GM21515 (cell line): Measurements from ENCODE around the gene GSTM3.
A peak's percentile ranks its signal among the peaks of the same experiment; 100 is the strongest.
"Not testable (repeated sequence)": the region's sequence is repeated elsewhere in the genome, so short reads cannot be mapped to it uniquely, and the experiment has no call there.

ENCODE experiments used
- ATAC-seq: cut with Tn5 transposase; IDR thresholded peaks from one replicate; pipeline ENCODE4 v1.9.1; 2021; ENCODE audit not compliant: unreplicated experiment

GSTM3 gene

DNA sequence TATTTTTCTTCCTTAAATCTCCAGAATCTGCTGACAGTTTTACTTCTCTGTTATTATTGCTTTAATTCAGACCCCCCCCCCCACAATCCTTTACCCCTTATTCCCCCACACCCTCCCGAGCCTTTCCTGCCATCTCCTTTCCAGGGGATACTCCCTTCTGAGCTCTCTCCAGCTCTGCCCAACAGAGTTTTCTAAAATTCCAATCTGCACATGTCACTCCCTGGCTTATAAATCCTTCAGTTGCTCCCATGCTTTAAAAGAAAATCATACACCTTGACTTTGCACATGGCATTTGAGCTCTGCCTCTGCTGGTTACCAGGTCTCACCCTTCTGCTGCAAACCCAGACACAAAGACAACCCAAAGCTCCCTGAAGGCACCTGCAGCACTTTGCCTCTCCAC is 34.6 kb upstream of the GSTM3 start:
- ATAC-seq: no peak

DNA sequence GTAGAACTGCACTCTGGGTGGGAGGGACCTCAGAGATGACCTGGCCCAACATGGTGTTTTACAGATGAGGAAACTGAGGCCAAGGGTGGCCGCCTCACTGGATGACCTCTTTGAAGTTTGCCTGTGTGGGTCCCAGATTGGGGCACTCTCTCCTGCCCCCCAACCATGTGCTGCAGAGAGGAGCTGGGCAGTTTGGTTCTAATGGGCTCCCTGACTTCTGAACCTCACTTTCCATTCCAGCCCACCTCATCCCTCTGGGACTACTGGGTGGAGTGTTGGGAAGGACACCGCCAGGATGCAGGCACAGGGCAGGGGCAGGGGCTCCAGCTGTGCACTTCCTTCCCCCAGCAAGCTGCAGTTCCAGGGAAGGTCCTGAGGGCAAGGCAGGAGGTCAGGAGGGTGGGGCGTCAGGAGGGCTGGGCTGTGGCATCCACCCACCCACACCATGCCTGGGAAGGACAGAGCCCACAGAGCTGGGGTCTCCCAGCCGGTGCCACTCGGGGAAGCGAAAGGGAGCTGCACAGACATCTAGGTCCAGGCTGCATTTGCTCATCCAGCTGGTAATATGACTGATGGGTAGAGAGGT is 33.2 kb upstream of the GSTM3 start:
- no peak for ATAC-seq

DNA sequence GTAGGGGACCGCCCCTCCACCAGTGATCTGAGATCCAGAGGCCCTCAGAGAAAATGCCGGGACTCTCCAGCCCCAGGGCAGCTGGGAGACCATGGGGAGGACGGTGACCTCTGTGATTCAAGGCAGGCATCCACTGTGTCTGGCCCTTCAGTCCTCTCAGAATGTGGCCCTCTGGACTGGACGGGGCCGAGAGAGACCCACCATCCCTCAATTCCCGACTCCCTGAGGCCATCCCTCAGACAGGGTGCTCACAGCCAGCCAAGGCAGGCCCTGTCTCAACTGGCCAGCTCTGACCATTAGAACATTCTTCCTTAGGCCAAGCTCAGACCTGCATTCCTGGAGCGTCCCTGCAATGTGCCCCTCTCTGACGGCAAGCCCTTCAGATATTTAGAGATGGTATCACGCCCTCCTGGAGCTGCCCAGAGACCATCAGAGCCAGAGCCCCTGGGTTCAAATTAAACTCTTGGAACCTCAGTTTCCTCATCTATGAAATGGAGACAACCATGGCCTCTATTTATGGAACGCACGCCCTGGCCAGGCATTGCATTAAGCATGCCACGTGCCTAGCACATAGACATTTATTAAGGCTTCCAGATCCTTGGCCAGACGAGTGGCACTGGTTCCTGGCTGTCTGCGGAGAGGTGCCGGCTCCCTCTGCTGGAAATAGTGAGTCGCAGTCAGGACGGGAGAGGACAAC is 32.5 kb upstream of the GSTM3 start:
- ATAC-seq: peak; percentile 77

DNA sequence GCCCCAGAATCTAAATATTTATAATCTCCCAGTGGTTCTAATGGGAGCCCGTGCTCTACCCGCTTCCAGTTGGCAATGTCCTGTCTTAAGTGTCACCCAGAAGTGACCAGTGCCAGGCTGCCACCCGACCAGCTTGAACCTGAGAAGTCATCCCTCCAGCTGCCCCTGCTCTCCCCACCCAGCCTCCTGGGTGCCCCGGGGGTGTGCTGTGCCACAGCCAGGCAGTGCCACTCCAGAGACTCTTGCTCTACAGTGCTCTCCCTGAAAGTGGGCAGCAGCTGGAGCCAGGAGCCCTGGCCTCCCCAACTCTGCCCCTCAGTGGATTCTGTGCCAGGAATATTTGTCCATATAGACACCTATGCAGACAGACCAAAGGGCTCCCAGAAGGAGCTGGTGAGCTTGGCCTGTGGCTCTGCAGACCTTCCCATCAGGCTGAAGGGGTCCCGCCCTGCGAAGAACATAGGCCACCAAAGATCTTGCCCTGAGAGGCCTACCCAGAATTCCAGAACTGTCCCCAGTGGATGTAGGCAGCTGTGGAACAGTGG is 31.9 kb upstream of the GSTM3 start:
- no peak for ATAC-seq

DNA sequence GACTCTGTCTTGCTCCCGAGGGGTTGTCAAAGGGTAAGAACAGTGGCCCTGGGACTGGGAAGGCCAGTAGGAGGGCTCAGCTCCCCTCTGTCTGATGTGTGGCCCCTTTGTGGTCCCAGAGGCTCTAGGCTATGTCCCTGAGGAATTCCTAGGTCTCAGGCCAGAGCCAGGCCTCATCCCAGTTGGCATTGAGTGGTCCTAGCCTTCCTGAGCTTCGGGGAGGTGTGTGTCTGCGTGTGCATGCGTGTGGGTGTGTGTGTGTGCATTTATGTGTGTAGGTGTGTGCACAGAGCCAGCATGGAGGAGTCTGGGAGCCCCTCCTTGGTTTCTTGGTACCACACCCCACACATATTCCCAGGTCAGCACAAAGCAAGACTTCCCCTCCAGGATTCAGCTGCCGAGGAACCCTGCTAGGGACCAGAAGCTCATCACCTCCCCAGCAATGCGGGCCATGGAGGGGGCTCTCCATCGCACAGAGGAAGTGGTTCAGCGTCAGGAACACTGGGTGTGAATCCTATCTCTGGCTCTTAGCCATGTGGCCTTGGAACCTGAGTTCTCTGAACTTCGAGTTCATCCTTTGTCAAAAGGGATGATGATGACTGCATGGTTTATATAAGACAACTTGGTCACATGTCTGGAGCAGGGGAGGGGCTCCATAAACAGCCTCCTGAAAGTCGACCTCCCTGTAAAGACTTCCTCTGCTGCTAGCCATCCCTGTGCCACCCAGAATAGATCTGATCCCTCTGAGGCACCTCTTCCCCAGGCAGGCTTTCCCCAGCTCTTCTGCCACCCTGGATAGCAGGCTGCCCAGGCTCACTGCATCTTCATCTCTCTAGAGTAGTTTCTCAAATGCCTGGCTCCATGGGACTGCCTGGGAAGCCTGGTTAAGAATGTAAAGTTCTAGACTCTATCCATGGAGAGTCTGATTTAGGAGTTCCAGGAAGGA is 31.1 kb upstream of the GSTM3 start:
- no peak for ATAC-seq

DNA sequence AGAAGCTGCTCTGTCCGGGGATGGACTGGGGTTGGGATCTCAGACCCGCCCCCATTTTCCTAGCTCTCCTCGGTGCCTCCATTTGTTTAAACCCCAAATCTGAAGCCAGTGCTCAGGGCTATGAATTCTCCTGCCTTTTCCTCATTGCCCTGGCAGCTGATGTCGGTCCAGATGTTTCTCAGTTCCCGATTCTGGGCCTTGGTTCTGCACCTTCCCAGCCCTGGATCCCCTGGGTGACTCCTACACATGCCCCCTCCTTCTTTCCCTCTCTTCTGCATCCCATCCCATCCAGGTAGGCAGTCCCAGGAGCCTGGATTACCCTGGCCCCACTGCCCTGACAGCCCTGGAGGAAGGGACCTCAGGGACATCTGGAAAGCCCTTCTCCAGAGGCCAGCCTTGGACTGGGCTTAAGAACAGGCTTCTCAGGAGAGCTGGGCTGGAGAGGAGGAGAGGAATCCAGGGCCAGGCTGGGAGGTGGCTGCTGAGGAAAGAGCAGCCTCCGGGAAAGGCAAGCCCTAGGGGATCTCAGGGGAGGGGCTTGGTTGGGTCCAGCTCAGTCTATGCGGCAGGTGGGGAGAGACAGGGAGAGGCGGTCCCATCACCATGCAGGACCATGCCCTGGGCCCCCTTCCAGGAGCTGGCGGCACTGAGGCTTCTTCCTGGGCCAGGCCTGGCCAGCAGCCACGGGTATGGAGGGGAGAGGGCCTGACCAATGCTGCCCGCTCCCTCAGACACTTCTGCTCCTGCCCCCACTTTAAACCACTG is 29.7 kb upstream of the GSTM3 start:
- no peak for ATAC-seq

DNA sequence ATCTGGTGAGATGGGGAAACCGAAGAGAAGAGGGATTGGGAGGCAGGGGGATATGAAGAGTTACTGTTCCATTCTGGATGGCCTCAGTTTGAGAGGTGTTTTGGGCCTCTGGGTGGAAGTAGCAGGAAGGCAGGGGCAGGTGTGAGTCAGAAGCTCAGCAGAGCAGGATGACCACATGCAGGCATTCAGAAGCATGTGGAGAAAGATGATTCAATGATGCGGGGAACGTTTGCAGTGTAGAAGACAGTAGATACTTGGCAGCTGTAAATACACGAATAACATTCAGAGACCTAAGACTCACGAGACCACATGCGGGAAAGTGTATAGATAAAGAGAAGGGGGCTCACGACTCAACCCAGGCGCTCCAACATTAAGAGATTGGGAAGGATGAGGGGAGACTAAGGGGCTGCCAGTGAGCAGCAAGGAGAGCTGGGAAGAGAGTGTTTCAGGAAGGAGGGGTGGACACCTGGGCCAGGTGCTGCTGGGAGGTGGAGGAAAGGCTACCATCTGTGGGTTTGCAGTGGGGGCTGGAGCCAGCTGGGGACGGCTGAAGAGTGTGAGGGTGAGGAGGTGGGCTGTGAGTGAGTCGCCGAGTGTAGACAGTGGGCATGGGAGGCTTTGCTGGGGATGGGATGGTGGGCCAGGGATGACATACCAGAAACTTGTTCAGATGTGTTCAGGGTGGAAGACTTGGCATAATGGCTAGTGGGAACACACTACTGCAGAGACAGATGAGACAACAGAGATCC is 28.7 kb upstream of the GSTM3 start:
- ATAC-seq: no peak

DNA sequence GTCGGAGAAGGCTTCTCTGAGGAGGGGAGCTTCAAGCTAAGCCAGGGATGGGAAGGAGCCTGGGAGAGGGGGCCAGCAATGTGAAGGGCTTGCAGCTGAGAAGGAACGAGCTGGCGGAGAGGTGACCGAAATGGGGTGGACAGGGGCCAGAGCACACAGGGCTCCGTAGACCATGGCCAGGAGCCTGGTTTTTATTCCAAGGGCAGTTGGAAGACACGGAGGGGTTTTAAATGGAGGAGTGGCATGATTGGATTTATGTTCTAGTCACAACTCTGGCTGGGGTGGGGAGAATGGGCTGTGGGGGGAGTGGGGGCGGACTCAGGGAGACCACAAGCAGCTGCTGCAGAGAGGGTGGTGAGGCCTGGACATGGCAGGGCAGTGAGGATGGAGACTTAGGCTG is 28.0 kb upstream of the GSTM3 start:
- ATAC-seq: no peak

DNA sequence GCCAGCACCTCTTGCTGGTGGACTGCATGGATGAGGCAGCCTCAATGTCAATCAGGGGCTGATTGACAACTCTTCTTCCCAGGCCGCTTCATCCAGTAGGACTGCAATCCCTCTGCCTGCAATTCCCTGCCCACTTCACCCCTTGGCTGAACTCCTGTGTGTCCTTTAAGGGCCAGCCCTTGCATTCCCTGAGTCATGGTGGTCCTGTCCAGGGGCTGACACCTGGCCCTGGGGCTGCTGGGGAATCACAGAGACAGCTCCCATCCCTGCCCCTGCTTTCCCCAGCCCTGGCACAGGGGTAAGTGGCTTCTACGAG is 27.5 kb upstream of the GSTM3 start:
- ATAC-seq: no peak

DNA sequence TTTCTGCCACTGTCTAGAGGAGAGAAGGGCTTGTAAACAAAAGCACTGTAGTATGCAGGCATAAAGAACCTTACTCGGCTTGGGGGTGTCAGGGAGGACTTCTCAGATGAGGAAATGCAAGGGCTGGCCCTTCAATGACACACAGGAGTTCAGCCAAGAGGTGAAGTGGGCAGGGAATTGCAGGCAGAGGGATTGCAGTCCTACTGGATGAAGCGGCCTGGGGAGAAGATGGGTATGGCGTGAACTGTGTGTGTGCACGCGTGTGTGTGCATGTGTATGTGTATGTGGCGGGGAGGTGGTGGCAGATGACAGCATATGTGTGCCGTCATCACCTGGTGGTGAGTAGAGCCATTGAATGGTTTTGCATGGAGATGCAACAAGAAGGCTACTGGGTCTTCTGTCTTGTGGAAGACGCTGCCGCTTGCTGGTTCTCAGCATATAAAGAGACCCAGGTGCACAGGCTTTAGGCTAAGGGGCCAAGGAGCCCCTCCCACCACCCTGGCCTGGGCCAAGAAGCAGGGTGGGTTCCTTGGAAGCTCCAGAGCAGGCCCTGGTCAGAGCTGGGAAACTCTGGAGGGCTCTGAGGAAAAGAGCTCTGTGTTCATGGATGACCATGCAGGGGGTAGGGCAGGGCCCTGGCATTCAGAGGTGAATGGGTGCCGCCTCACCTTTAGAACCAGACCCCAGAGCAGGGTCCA is 26.9 kb upstream of the GSTM3 start:
- ATAC-seq: no peak

DNA sequence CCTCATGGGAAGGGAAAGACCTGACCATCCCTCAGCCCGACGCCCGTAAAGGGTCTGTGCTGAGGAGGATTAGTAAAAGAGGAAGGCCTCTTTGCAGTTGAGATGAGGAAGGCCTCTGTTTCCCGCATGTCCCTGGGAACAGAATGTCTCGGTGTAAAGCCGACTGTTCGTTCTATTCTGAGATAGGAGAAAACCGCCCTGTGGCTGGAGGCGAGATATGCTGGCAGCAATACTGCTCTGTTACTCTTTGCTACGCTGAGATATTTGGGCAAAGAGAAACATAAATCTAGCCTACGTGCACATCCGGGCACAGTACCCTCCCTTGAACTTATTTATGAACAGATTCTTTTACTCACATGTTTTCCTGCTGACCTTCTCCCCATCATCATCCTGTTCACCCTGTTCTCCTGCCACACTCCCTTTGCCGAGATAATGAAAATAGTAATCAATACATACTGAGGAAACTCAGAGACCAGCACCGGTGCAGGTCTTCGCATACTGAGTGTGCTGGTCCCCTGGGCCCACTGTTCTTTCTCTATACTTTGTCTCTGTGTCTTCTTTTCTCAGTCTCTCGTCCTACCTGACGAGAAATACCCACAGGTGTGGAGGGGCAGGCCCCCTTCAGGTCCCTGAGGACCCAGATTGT is 26.3 kb upstream of the GSTM3 start:
- not testable (repeated sequence) for ATAC-seq

DNA sequence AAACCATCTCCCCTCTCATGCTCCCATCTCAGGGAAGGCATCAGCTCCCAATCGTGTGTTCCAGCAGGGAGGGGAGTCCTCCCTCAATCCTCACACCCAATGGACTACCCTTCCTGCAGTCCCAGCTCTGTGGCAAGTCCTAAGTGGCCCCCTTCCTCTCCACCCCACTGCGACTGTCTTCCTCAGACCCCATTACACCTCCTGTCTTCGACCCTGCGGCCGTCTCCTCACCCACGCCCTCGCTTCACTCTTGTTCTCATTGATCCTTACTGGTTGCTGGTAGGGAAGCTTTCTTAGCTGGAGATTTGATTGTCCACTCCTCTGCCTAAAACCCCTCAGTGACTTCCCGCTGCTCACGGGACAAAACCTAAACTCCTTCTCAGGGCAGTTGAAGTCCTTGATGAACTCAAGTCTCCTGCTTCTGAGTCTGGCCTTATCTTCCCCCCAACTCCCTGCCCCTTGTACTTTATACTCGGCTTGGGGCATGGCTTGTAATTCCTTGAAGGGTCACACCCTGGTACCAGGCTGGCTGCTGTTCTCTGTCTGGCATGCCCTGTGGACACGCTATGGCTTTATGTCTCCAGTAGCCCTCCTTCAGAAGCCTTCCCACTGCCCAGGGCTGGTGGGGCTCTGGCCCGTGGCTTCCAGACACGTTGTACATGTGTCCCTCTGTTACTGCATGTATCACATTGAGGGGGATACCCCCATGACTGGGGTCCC is 25.2 kb upstream of the GSTM3 start:
- ATAC-seq: no peak

DNA sequence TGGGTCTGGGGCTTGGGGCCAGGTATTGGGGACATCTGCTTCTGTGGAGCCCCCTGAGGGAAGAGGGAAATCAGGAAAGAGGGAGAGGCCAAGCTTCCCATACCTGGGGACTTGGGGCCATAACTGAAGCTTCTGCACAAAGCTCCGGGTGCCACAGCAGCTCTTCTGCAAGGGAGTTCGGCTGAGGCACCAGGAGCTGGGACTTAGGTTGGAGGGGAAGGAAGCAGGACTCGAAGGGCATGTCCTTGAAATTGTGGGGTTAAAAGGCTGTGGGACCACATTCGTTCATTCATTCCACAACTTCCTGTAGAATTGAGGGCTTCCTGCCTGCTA is 24.6 kb upstream of the GSTM3 start:
- ATAC-seq: no peak

DNA sequence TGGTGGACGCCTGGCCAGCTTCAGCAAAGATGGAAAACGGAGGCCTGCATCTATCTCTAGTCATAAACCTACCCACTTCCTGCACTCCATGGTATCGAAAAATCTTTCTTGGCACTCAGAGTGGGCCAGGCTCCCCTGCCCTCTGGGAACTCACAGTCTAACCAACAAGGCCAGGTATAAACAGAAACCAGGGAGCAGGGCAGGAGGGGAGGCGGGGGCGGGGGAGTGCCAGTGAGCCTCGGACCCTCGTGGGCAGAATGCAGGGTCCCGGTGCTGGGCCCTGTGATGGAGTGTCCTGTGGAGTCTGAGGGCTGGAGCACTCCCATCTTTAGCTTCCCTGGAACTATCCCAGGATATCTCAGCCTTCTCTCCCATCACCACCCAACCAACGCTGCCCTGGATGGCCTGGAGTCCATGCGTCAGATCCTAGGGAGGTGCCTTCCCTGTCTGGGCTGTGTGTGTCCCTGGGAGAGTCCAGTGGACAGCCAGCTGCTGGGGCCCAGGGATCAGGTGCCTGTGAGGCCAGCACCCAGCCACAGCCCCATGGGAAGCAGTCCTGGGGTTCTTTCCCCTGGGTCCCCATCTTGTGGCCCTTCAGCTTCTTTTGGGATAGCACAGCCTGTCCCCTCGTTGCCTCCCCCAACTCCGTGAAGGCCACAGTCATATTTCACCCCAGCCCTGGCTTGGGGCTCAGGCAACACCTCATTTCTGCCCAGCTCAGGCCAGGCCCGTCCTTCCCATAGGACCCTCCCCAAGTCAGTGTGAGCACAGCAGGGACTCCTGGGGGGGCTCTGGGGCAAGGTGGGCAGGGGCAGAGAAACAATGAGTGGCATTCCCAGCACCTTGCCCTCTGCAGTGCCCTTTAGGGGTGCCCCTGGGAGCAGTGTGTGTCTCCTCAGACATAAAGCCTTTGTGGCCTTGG is 24.0 kb upstream of the GSTM3 start:
- ATAC-seq: no peak

DNA sequence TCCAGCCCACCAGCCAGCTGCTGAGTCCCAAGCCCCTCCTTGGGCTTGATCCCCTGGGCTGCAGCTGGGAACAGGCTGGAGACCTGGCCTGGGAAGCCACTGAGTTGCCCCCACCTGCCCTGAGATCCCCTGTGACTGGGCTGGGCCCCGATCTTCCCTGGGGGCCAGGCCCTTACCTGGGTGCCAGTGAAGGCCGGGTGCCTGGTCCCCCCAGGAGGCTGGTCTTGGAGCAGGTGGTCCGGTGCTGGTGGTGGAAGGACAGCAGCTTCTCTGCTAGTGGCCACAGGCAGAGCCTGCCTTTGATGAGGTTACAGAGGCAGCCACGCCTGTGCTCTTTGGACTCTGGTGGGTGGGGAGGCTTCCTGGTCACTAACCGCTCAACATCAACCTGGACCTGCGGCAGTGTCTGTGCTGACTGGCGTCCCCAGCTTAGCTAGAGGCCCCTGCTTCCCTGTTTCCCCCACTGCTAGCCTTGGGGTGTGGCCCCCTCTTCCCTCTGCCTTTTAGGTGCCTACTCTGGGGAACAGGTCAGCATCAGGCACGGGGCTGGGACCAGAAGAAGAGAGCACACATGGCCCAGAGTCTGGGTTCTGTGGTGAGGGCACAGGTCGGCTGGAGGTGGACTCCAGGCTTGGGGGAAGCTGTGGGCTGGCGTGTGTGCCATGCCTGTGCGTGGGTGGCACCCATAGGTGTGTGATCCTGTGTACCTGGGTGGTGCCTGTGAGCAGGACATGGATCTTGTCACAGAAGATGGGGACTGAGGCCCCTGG is 23.0 kb upstream of the GSTM3 start, which contains the start of gene EPS8L3:
Gene EPS8L3 (minus strand): TSS at position 278 of the 770 bp plus-strand sequence. CDS start 2,174 bp downstream, outside the sequence.
- ATAC-seq: no peak

DNA sequence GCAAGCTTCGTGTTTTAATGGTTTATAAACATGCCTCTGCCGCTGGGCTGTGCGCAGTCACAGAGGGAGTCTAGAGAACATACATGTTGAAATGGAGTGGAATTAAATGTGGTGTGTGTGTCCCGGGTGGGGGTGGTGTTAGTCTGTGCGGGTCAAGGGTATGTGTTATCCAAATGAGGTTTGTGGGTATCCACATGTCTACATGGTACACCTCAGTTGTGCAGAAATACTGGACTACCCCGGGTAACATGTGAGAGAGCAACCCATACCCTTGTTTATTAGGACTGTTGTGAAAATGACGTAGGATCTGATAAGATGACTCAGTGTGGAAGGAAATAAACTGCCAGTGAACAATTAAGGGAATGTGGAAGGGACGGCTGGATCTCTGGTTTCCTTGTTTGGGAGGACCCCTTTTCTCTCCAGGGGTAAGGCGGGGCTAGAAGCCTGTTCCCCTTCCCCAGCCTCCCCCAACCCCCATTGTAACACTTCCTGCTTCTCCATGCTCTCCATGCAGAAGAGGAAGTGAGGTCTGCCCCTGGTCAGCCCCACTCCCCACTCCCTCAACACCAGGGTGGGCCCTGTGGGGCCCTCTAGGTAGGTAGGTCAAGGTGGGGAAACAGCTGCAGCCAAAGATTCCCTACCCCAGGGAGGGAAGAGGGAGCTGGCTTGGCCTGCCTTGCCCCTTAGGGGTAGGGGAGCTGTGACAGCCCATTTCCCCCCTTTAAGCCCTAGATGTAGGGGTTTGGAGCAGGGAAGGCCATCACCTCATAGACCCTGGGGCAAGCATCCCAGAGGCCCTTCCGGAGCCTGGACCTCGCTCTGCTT is 22.2 kb upstream of the GSTM3 start:
- ATAC-seq: no peak
